Right renal cortex interstitium (tissue), 3 donors: ENCODE results near the gene POMT1. TPM values are rescaled to one million over a fixed set of nuclear protein-coding genes. Genes with fewer than 3 reads are reported as not detected.

Experiments
- DNase-seq, 3 donors: peaks; one replicate each; pipeline ENCODE4 v3.0.0-alpha.2; 2013; ENCODE audit warnings: low read depth in 3 of 3, low spot score in 2 of 3
- polyA plus RNA-seq, 3 donors: library from polyadenylated mRNA; unstranded; fragments of 120-200 nt; gene quantifications; one replicate each; pipeline ENCODE4 v1.2.1, GENCODE V29; 2013; ENCODE audit not compliant: insufficient read length in 3 of 3

POMT1 gene
- polyA plus RNA-seq, 3 donors, result 31.4 to 32.7 (median 31.9) TPM

DNA sequence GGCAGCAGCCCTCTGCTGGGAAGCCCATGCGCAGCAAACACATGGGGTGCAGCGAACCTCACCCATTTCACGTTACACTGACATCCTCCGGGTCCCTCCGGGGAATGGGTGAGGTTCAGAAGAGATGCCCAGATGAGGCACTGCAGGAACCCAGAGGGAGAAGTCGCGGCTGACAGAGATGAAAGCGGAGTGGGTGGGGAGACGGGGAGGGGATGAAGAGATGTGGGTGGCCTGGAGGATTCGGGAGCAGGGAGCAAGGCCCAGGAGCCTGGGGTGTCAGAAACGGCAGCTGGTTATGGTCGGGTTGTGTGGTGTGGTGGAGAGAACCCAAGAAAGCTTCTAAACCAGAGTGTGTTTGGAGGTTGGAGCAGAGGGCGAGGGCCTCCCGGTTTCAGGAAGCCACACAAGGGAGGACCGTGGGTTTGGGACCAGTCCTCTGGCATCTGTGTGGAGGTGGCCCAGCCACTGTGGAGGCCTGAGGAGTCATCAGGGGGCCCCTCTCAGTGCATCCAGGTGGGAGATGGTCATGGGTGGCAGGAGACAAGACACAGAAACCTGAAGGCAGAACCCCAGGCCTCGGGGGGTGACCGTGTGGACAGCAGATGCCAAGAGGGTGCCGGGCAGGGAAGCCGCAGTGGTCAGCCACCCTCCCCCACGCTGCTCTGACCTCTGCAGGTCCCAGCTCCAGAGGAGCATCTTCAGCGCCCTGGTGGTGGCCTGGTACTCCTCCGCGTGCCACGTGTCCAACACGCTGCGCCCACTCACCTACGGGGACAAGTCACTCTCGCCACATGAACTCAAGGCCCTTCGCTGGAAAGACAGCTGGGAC lies 19.8 kb downstream of the POMT1 start:
- DNase-seq, result no peak

DNA sequence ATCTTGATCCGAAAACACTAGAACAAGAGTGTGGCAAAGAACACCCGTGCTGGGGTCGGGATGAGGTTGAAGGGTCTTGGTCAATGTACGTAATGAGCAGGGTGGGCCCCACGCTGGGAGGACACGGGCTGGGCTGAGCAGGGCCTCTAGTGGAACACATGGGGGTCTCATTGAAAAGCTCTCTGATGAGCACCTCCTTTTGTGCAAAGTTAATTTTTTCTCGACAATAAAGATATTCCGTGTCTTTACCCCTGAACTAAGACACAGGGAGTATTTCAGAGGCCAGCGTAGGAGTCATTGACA lies 20.3 kb downstream of the POMT1 start:
- DNase-seq, result no peak

DNA sequence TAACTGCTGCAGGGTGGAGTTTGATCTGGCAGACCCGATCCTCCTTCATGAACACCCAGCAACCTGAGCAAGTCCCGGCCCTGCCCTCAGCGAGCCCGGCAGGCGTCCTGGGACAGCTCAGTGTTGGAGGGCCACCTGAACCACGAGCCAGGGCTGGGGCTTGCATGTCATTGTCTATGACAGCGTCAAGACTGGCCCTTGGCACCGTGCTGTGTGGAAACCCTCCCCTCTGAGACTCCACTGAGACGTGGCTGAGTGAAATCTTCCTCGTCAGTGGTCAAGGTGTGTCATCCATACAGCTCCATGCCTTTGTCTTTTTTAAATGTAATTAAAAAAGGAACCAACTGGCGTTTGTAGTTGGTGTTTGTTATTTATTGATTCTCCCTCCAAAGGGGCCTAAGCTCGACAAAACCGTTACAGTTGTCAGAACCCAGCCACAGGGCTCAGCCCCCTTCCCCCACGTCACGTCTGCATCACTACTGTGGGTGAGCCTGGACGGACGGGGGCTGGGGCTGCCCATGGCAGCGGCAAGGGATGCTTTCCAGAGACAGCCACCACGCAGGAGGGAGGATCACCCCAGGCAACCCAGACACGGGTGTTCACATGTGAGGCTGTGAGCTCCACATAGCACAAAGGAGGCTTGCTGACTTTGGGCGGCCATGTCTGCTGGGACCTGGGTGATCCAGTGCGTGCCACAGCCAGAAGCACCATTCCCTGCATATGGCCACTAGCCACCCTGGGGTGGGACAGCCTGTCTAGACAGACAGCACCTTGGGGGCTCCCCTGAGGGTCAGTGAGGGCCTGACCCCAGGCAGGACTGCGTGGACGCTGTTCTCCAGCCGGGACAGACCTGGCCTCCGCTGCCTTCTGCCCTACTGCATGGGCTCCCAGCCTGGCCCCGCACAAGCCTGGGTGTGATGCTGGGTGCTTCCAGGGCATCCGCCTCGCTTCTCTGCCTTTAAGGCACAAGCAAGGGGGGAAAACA lies 21.0 kb downstream of the POMT1 start:
- DNase-seq, result no peak

DNA sequence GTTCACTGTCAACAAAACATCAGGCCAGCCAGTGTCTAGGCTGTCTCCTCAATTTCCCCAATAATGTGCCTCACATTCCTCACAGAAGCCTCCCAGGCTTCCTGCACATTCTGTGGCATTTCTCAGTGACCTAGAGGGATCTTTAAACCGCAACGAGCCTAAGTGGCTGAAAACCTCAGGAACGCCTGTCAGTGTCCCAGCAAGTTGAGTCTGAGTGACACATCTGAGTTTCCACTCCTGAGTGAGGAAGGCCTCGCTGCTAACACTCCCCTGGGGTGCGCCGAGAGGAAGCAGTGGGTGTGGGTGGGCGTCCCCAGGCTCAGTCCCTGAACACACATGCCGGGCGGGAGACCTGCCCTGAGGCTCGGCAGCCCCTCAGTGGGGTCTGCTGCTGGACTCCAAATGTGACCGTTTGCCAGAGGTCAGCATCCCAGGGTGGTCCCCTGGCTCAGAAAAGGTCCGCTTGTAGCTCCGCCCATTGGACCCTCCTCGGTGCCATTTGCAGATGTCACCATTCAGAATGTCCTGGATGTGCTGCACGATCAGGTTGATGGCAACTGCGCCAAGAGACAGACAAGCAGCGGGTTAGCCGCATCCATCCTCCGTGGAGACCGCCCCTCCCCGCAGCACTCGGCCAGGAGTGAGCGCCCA lies 22.1 kb downstream of the POMT1 start:
- DNase-seq, result no peak

DNA sequence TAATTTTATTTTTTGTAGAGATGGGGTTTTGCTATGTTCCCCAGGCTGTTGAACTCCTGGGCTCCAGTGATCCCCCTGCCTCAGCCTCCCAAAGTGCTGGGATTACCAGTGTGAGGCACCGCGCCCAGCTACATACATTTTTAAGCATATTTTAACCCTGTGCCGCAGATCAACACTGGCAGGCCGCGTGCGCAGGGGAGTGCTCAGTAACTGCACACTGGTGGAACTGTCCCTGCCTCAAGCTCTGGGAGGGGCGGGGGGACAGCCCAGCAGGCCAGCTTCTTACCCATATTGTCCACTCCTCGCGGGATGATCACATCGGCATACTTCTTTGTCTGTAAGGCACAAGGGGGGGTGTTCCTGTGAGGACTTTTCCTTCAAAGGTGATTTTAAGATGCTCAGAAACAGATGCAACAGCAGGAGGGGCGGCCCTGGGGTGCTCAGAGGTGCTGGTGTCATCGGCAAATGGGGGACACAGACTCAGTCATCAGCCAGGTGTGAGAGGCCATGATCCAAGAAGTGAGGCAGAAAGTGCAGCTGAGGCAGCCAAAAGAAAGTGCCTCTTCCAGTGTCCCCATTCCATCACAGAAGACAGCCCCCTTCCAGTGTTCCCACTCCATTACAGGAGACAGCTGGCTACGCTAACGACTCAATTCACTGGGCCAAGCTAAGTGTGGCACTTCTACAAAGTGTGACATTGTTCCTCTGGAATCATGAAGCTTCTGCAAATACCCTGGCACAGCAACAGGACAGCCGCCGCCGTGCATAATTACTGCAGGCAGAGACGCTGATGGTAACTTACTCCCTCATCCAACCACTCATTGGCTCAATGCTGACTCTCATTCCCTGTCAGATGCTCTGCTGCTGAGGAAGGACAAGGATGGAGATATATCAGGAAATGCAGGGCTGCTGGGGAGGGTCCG lies 23.2 kb downstream of the POMT1 start:
- DNase-seq, result no peak

DNA sequence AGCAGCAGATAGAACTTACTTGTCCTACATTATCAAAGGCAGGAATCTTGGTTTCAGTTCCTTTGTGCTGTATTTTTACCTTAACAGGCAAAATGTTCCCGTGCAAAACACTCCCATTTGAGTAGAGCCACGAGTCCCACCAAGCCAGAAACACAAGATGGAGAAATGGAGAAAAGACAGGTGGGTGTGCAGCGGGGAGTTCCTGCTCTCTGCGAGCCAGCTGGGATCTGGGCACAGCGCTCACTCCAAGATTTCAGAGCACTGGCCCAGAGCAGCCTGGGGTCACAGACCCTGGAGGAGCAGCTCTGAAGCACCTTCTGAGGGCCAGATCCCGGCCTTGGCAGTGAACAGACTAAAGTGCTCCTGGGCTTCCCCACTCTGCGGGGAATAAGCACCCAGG lies 25.5 kb downstream of the POMT1 start:
- DNase-seq, result no peak

DNA sequence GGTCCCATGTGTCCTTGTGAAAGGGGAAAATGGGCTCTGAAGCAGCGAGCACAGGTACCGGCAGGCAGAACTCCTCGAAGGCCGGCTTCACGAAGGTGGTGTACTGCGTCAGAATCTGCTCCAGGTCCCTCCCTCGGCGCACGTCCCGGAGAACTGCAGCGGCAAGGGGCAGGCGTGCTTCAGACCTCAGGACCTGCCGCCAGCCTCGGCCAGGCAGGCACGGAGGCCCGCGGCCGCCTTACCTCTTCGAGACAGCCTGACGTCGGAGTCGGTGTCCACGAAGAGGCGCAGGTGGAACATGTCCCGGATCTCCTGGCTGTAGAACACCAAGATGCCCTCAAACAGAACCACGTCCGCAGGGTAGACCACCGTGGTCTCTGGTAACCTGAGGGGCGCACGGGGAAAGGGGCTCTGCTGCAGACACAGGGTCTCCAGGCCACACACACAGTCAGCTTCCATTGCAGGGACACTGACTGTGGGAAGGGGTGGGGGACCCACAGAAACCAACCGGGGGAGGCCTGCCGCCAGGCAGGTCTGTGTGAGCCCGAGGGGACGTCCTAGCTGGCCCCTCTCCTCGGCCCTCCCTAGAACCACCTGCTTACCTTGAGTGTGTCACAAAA lies 26.3 kb downstream of the POMT1 start:
- no peak for DNase-seq

DNA sequence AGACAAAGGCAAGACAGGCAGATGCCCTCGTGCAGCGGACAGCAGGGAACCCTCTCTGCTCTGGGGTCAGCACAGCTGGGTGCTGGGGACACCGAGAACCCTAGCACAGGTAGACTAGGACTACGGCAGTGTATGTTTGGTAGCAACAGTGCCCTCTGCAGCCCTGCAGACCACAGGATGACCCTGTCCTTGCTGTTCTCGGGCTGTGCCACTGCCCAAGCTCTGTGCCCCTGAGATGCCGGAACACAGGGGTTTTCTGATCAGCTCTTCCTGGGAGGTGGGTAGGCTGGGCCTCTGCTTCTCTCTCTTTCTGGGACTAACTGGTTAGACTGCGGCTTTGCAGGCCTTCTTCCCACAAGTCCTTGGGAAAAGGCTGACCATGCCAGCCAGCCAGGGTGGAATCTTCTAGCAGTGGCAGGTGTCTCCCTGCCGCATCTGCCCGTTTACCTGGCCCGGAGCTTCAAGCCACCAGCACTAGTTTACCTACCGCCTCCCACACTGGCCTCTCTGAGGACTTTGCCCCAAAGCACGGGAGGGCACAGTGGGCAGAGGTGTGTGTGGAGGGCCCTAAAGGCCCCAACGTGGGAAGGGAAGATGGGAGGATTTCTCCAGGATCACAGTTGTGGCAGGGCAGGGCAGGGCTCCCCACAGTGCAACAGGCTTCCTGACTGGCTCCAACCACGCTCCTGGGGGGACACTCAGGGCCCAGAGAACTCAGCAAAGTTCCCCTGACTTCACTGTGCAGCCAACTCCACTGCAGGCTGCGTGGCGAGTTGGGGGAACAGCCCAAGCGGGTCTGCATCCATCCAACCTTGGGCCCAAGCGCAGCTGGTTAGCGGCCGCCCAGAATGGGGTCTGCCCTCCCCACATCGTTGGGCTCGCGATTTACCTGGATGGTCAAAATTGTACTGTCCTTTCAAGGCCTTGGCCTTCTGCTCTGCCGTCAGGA lies 27.2 kb downstream of the POMT1 start:
- no peak for DNase-seq

DNA sequence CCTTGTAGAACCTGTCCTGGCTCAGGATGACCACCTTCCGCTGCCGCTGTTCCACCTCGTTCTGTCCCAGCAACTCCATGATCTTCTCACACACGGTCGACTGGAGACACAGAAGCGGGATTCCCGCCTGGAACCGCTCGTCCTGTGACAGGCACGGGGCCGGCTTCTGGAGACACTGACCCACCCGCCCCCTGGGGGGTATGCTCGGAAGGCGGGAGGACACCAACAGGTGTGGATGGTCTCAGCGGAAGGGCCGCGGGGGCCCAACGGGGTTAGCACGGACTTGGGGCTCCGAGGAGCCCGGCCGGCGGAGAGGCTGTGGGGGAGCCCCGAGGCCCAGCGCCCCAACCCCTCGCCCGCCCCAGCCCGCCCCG lies 27.8 kb downstream of the POMT1 start:
- no peak for DNase-seq

DNA sequence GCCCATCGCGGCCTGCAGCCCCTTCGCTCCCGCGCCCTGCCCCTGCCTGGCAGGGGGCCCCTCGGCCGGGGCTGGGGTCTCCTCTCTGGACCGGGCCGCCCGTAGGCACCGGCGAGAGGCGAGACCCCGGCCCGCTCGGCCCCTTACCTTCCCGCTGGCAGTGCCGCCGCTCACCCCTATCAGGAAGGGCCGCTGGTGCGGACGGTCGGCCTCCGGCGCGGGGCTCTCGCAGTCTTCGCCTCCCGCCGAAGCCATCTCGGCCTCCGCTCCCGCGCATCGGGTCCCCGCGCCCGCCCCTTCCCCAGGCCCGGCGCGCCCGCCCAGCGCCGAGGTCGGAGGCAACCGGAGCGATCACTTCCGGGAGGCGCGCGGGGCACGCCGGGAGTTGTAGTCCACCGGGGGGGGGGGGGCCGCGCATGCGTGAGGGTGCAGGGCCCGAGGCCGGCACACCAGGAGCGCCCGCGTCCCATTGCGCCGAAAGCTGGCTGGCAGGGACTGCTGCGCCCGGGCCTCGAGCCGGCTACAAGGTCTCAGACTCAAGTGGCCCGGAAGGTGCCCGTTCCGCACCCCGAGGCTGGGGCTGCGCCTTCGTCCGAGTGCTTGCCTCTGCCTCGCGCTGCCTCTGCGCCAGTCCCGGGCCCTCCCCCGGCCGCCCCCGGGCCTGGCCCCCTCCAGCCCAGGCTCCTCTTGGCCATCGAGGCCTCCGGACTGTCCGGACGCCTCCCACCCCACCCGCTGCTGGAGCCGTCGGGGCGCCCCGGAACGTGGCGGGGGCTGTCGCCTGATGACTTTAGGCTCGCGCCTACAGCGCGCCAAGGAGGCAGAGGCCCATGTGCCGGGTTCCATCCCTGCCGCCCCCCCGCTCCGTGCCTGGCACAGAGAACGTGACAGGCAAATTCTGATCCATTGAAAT lies 28.5 kb downstream of the POMT1 start, which contains the start of gene UCK1:
TSS of gene UCK1 (minus strand) at position 344 of the 913 bp plus-strand sequence. CDS start at position 255, 89 bp downstream.
- DNase-seq, result peak in 1 of 3 donors; percentile 72

DNA sequence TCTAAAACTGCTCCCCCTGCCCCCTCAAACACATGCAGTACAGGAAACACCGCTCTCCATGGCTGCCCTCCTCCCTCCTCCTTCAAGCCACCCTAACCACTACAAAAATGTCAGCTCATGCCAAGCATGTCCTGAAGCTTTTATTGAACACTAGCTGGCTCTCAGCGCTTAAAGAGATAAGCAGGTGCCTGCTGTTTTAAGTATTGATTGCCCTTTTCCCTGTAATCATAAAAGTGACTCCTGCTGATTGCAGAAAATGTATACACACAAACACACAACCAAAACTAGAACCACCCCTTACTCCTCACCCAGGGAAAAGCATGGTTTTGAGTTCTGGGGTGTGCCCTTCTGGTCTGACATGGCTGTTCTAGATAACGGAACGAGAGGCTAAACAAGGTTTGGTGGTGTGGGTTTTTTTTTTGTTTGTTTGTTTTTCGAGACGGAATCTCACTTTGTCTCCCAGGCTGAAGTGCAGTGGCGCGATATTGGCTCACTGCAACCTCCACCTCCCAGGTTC lies 32.1 kb downstream of the POMT1 start:
- DNase-seq, result no peak

DNA sequence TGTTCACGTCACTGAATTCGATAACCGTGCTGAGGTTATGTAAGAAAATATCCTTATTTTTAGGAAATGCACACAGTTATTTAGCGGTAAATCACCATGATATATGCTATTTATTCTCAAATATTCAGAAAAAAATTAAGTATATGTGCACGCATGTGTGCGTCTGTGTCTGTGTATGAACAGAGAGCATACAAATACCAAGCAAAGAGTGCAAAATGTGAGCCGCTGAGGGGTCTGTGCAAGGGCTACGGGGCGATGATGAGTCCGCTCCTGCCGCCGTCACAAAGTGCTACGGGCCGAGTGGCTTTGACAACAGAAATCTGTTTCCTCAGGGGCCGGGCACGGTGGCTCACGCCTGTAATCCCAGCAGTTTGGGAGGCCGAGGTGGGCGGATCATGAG lies 35.2 kb downstream of the POMT1 start:
- DNase-seq, result no peak

DNA sequence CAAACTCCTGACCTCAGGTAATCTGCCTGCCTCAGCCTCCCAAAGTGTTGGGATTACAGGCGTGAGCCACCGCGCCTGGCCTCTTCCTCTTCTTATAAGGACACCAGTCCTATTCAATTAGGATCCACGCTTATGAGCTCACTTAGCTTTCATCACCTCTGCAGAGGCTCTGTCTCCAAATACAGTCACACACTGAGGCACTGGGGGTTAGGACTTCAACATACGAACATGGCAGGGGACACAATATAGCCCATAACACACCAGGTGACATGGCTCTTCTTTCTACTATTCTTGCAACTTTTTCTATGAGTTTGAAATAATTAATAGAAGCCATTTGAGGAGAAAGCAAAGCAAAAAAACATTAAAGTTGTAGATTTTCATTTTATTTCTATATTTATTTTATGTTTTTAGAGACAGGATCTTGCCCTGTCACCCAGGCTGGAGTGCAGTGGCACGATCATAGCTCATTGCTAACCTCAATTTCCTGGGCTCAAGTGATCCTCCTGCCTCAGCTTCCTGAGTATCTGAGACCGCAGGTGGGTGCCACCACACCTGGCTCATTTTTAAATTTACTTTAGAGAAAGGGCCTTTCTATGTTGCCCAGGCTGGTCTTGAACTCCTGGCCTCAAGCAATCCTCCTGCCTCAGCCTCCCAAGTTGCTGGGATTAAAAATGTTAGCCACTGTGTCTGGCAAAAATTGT lies 36.7 kb downstream of the POMT1 start:
- no peak for DNase-seq

DNA sequence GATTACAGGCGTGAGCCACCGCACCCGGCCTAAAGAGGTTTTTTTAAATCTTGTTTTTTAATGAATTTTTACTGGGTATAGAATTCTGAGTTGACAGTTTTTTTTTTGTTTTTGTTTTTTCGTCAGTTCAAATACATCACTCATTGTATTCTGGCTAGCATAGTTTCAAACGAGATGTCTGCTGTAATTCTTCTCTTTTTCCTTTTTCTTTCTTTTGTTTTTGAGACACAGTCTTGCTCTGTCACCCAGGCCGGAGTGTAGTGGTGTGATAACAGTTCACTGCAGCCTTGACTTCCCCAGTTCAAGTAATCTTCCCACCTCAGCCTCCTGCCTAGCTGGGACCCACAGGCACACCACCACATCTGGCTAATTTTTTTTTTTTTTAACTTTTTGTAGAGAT lies 40.4 kb downstream of the POMT1 start:
- DNase-seq, result no peak

DNA sequence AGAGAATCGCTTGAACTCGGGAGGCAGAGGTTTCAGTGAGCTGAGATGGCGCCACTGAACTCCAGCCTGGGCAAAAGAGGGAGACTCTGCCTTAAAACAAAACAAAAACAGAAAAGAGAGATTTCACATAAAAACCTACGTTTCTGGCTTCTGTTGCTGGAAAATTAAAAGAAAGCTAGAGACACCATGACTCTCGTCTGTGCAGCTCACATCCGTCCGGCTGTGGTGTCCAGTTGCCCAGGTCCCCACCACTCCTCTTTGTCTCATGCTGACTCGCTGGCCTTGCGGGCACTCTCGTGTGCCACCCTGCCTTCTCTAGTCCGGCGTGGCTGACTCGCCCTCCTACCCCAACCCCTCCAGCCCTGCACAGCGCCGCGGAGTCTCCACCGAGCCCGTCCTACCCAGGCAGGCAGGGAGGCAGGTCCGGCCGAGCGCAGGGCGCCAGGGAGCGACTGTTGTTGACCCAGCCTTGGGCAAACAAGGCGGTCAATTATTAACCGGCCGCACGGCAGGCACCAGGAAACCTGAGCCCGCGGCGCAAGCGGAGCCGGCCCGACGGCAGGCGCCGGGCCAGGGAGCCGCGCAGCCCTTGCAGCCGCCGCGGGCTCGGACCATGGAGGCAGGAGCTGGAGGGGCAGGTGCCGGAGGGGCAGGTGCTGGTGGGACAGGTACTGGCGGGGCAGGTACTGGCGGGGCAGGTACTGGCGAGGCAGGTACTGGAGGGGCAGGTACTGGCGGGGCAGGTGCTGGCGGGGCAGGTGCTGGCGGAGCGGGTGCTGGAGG lies 42.5 kb downstream of the POMT1 start, which contains the start of gene PRRT1B:
TSS of gene PRRT1B (plus strand) at position 521 of the 783 bp plus-strand sequence. CDS start at position 614, 93 bp downstream.
- peak in 1 of 3 donors; percentile 73 for DNase-seq
